Raji (cell line): Measurements from ENCODE around the gene OR51B4.

Source experiments
- POLR2A ChIP-seq: IDR thresholded peaks from 2 replicates; pipeline ENCODE4 v1.6.1; 2011; ENCODE audit warnings: low read depth, low read length, control low read depth; ENCODE audit not compliant: insufficient read depth

The OR51B4 gene

GRCh38 chr11:5301846-5302245, at the start of gene OR51B4:
Gene OR51B4 (minus strand): TSS chr11:5301946. CDS start chr11:5301946, 0 bp downstream.
- TF ChIP-seq POLR2A = no peak

GRCh38 chr11:5351208-5351607, 49.5 kb upstream of the OR51B4 start, which contains the start of gene OR51B6:
Gene OR51B6 (plus strand): TSS chr11:5351508. CDS start chr11:5351508, 0 bp downstream.
- no peak for TF ChIP-seq POLR2A

- no peak for TF ChIP-seq POLR2A
Measured at GRCh38 chr11:5349550-5349949, 47.8 kb upstream of the OR51B4 start.

GRCh38 chr11:5348551-5349194, 46.9 kb upstream of the OR51B4 start:
- TF ChIP-seq POLR2A = no peak

- TF ChIP-seq POLR2A = no peak
Measured at GRCh38 chr11:5345831-5346230, 44.1 kb upstream of the OR51B4 start.

- TF ChIP-seq POLR2A = no peak
Measured at GRCh38 chr11:5343474-5344335, 42.0 kb upstream of the OR51B4 start, which contains the start of gene OR51B5. Gene OR51B5 (minus strand): TSS chr11:5343524. CDS start chr11:5343524, 0 bp downstream.

- no peak for TF ChIP-seq POLR2A
Measured at GRCh38 chr11:5339771-5340322, 38.1 kb upstream of the OR51B4 start.

- no peak for TF ChIP-seq POLR2A
Measured at GRCh38 chr11:5336331-5336730, 34.6 kb upstream of the OR51B4 start.

- TF ChIP-seq POLR2A = no peak
Measured at GRCh38 chr11:5335170-5335569, 33.4 kb upstream of the OR51B4 start.

- no peak for TF ChIP-seq POLR2A
Measured at GRCh38 chr11:5324197-5324596, 22.5 kb upstream of the OR51B4 start, which contains the start of gene OR51B2. Gene OR51B2 (minus strand): TSS chr11:5324297. CDS start chr11:5324297, 0 bp downstream.

GRCh38 chr11:5317292-5317691, 15.5 kb upstream of the OR51B4 start:
- no peak for TF ChIP-seq POLR2A

GRCh38 chr11:5310423-5310822, 8.7 kb upstream of the OR51B4 start:
- TF ChIP-seq POLR2A = no peak

GRCh38 chr11:5307256-5308019, 5.7 kb upstream of the OR51B4 start:
- TF ChIP-seq POLR2A = no peak

GRCh38 chr11:5304046-5304445, 2.3 kb upstream of the OR51B4 start:
- TF ChIP-seq POLR2A = no peak

- no peak for TF ChIP-seq POLR2A
Measured at GRCh38 chr11:5303626-5304025, 1.9 kb upstream of the OR51B4 start.
